Panc1 (cell line): ENCODE data around the gene TAOK1. TPM values are rescaled to one million over a fixed set of nuclear protein-coding genes. Genes with fewer than 3 reads are reported as not detected.

Experiments used
- ATAC-seq: fragments of 200-7000 bp; cut with Tn5 transposase; 2 replicates; pipeline ENCODE4 v1.9.1; 2020; ENCODE audit warnings: mild to moderate bottlenecking, moderate library complexity
- BruUV-seq: library from RNA; stranded (reverse); fragments of 400-500 nt; replicated peaks from 2 replicates; lab custom pipeline; 2021; lab: Mats Ljungman, UMichigan
- CTCF ChIA-PET: fragments of 300-600 bp; sonication (Branson Sonifier 250); formaldehyde crosslinking; loops from one replicate; lab custom pipeline; 2022; ENCODE audit warnings: antibody characterized with exemption; lab: Charles Lee
- POLR2A ChIA-PET: fragments of 300-600 bp; sonication (Branson Sonifier 250); formaldehyde crosslinking; loops from one replicate; lab custom pipeline; 2022; ENCODE audit warnings: antibody characterized with exemption; lab: Charles Lee
- DNase-seq: peaks from one replicate; pipeline ENCODE4 v3.0.0-alpha.2; 2010; ENCODE audit warnings: low read depth, low spot score
- H3K27ac ChIP-seq: 2 replicates; pipeline ENCODE4 v1.5.1; 2011; ENCODE audit warnings: mild to moderate bottlenecking, low read length, inconsistent platforms
- H3K27me3 ChIP-seq: fragments of 200-500 bp; sonication (Bioruptor generic); 2 replicates; pipeline ENCODE4 v1.6.0; 2014; ENCODE audit warnings: low read length, inconsistent platforms; ENCODE audit not compliant: control insufficient read depth, insufficient read depth
- H3K36me3 ChIP-seq: fragments of 200-500 bp; sonication (Bioruptor generic); 2 replicates; pipeline ENCODE4 v1.5.1; 2014; ENCODE audit warnings: inconsistent platforms, mild to moderate bottlenecking, low read length, moderate library complexity; ENCODE audit not compliant: control insufficient read depth, insufficient read depth
- H3K4me1 ChIP-seq: 2 replicates; pipeline ENCODE4 v1.5.1; 2011; ENCODE audit warnings: inconsistent platforms, mild to moderate bottlenecking, low read length, moderate library complexity; ENCODE audit not compliant: control insufficient read depth, insufficient read depth
- H3K4me3 ChIP-seq, 2 experiments: 2 replicates each; pipeline ENCODE4 v1.5.1; 2011 to 2012; ENCODE audit warnings: low read depth in 2 of 2, low read length in 2 of 2, mild to moderate bottlenecking in 2 of 2, inconsistent platforms in 1 of 2, moderate library complexity in 1 of 2
- H3K9me3 ChIP-seq: fragments of 200-500 bp; sonication (Bioruptor generic); 2 replicates; pipeline ENCODE4 v1.5.1; 2014; ENCODE audit warnings: low read depth, mild to moderate bottlenecking, inconsistent platforms, low read length, moderate library complexity; ENCODE audit not compliant: control insufficient read depth, insufficient read depth
- CTCF ChIP-seq: fragments of 450-650 bp; IDR thresholded peaks from 2 replicates; pipeline ENCODE4 v1.5.1; 2017; ENCODE audit warnings: mild to moderate bottlenecking
- POLR2AphosphoS5 ChIP-seq: IDR thresholded peaks from 2 replicates; pipeline ENCODE4 v1.6.1; 2012; ENCODE audit warnings: mild to moderate bottlenecking, low read depth, low read length, moderate library complexity
- REST ChIP-seq, 2 experiments: IDR thresholded peaks; 2 replicates each; pipeline ENCODE4 v1.6.1; 2011 to 2012; ENCODE audit warnings: low read depth in 2 of 2, control low read depth in 1 of 2, low read length in 1 of 2, mild to moderate bottlenecking in 1 of 2, moderate library complexity in 1 of 2; ENCODE audit not compliant: insufficient read depth in 1 of 2
- SIN3A ChIP-seq: IDR thresholded peaks from 2 replicates; pipeline ENCODE4 v1.6.1; 2012; ENCODE audit warnings: low read depth, mild to moderate bottlenecking, low read length, moderate library complexity, borderline replicate concordance; ENCODE audit not compliant: insufficient read depth
- TCF7L2 ChIP-seq: IDR thresholded peaks from 2 replicates; pipeline ENCODE4 v1.6.1; 2011; ENCODE audit warnings: mild to moderate bottlenecking, low read depth, low read length, inconsistent platforms
- in situ Hi-C: cut with HindIII; loops from 2 replicates; pipeline ENCODE4 v1.10.0; 2016; ENCODE audit warnings: low sequenced_read_pairs, low pct_unique_long_range_greater_than_20kb
- intact Hi-C: fragments of 100-400 bp; cut with micrococcal nuclease; formaldehyde crosslinking; loops from one replicate; pipeline ENCODE4 v1.10.0; 2022; ENCODE audit not compliant: unreplicated experiment
- total RNA-seq: library from RNA; stranded (reverse); gene quantifications from one replicate; pipeline ENCODE4 v1.2.1, GENCODE V29; 2021; ENCODE audit not compliant: unreplicated experiment

The TAOK1 gene
- total RNA-seq, 1 experiment from 2014 or later, result 111 TPM

- DNase-seq (no peak), ATAC-seq (no peak)
- in situ Hi-C loops, result no loop called here
- Histone ChIP-seq H3K4me3 (no peak overlapping the region), H3K9me3 (no peaks in the 10 kb centered on the region), H3K36me3 (no peaks in the 10 kb centered on the region), H3K4me1 (peaks cover 6% of the 10 kb centered on the region; the same call in 1 of the 2 replicates), H3K27ac (no peak overlapping the region), H3K27me3 (no peaks in the 10 kb centered on the region)
- BruUV-seq, result no TSS peak
- CTCF ChIA-PET, result no interaction called here
- TF ChIP-seq CTCF, result no peak
- intact Hi-C loops, result no loop called here
- POLR2A ChIA-PET, result no interaction called here
Measured at GRCh38 chr17:29442451-29442850, 52.3 kb downstream of the TAOK1 start.

GRCh38 chr17:29443041-29443739, 53.0 kb downstream of the TAOK1 start:
- DNase-seq (no peak), ATAC-seq (no peak)
- ChIA-PET CTCF (no interaction called here), POLR2A (no interaction called here)
- intact Hi-C loops (no loop called here), in situ Hi-C loops (no loop called here)
- BruUV-seq, result no TSS peak
- Histone ChIP-seq H3K27me3 (no peaks in the 10 kb centered on the region), H3K4me3 (no peak overlapping the region), H3K27ac (no peak overlapping the region), H3K9me3 (no peaks in the 10 kb centered on the region), H3K4me1 (peaks cover 6% of the 10 kb centered on the region; the same call in 1 of the 2 replicates), H3K36me3 (no peaks in the 10 kb centered on the region)
- TF ChIP-seq SIN3A (no peak), TCF7L2 (no peak), REST (IDR thresholded peaks at IDR 0.05; ENCODE audit: insufficient read depth in 1 of 2, low read depth in 2 of 2, low read length in 1 of 2) (no peak), CTCF (no peak), POLR2AphosphoS5 (no peak)
